Cardiac muscle cell (in vitro differentiated cells and primary cell): ENCODE measurements around the gene PKNOX2. TPM values are rescaled to one million over a fixed set of nuclear protein-coding genes. Genes with fewer than 3 reads are reported as not detected.

Experiments
- DNase-seq, 2 donors: peaks; one replicate each; pipeline versions ENCODE4 v3.0.0 to v3.0.0-alpha.2; 2010 to 2017; ENCODE audit warnings: low read depth in 1 of 2, low spot score in 1 of 2
- H3K27ac ChIP-seq: fragments of 200-600 bp; sonication (generic); 2 replicates; pipeline ENCODE4 v1.5.1; 2016
- H3K27me3 ChIP-seq: fragments of 200-600 bp; sonication (generic); 2 replicates; pipeline ENCODE4 v1.6.0; 2016; ENCODE audit warnings: control low read depth
- H3K36me3 ChIP-seq: fragments of 200-600 bp; sonication (generic); 2 replicates; pipeline ENCODE4 v1.5.1; 2016; ENCODE audit warnings: control low read depth
- H3K4me1 ChIP-seq: fragments of 200-600 bp; sonication (generic); 2 replicates; pipeline ENCODE4 v1.8.1; 2017; ENCODE audit warnings: low read depth, mild to moderate bottlenecking, mixed run types
- H3K4me3 ChIP-seq: fragments of 200-600 bp; sonication (generic); 2 replicates; pipeline ENCODE4 v1.5.1; 2016; ENCODE audit warnings: mild to moderate bottlenecking
- H3K9me3 ChIP-seq: fragments of 200-600 bp; sonication (generic); 2 replicates; pipeline ENCODE4 v1.5.1; 2017; ENCODE audit warnings: low read depth, mild to moderate bottlenecking, control low read depth
- CTCF ChIP-seq: IDR thresholded peaks from 2 replicates; pipeline ENCODE4 v1.5.1; 2012; ENCODE audit warnings: low read depth, mild to moderate bottlenecking, low read length
- polyA plus RNA-seq: library from polyadenylated mRNA; unstranded; fragments of >200 nt; fragmentation: Nextera tagmentation; extraction: Ambion mirVana; gene quantifications from 2 replicates; pipeline ENCODE4 v1.2.1, GENCODE V29; 2016
- total RNA-seq: library from RNA; depleted of rRNA; stranded (reverse); fragments of >200 nt; gene quantifications from 2 replicates; pipeline ENCODE4 v1.2.3, GENCODE V29; 2016

PKNOX2 gene
- total and polyA plus RNA-seq, 2 experiments from 2014 or later, result 2.1 to 6.1 TPM

- Histone ChIP-seq H3K9me3 (no peaks in the 10 kb centered on the region), H3K4me1 (no peaks in the 10 kb centered on the region), H3K36me3 (no peaks in the 10 kb centered on the region), H3K27me3 (peaks cover 1% of the 10 kb centered on the region), H3K27ac (no peak overlapping the region), H3K4me3 (no peak overlapping the region)
- DNase-seq, result no peak
- TF ChIP-seq CTCF, result no peak
Observed at GRCh38 chr11:125146232-125146631, 18.3 kb upstream of the PKNOX2 start.

GRCh38 chr11:125147280-125147679, 17.3 kb upstream of the PKNOX2 start:
- Histone ChIP-seq H3K9me3 (no peaks in the 10 kb centered on the region), H3K27me3 (no peaks in the 10 kb centered on the region), H3K4me1 (no peaks in the 10 kb centered on the region), H3K36me3 (no peaks in the 10 kb centered on the region), H3K27ac (no peak overlapping the region), H3K4me3 (no peak overlapping the region)
- DNase-seq, result no peak
- no peak for TF ChIP-seq CTCF

- no peaks in the 10 kb centered on the region for H3K36me3 ChIP-seq
- TF ChIP-seq CTCF, result no peak
- H3K4me3 ChIP-seq, result no peak overlapping the region
- DNase-seq, result no peak
- no peaks in the 10 kb centered on the region for H3K27me3 ChIP-seq
- H3K27ac ChIP-seq, result no peak overlapping the region
- H3K9me3 ChIP-seq, result no peaks in the 10 kb centered on the region
- no peaks in the 10 kb centered on the region for H3K4me1 ChIP-seq
Observed at GRCh38 chr11:125148011-125148410, 16.5 kb upstream of the PKNOX2 start.

GRCh38 chr11:125148743-125149142, 15.8 kb upstream of the PKNOX2 start:
- H3K36me3 ChIP-seq, result no peaks in the 10 kb centered on the region
- H3K27me3 ChIP-seq, result no peaks in the 10 kb centered on the region
- no peak overlapping the region for H3K4me3 ChIP-seq
- no peak for DNase-seq
- no peaks in the 10 kb centered on the region for H3K9me3 ChIP-seq
- TF ChIP-seq CTCF, result no peak
- H3K27ac ChIP-seq, result no peak overlapping the region
- no peaks in the 10 kb centered on the region for H3K4me1 ChIP-seq

- no peak for TF ChIP-seq CTCF
- no peak overlapping the region for H3K27ac ChIP-seq
- H3K27me3 ChIP-seq, result no peaks in the 10 kb centered on the region
- H3K4me3 ChIP-seq, result no peak overlapping the region
- H3K9me3 ChIP-seq, result no peaks in the 10 kb centered on the region
- H3K4me1 ChIP-seq, result no peaks in the 10 kb centered on the region
- no peak for DNase-seq
- H3K36me3 ChIP-seq, result no peaks in the 10 kb centered on the region
Observed at GRCh38 chr11:125153837-125154236, 10.7 kb upstream of the PKNOX2 start.
